Measurements from ENCODE around the gene SESN3. TPM values are rescaled to one million over a fixed set of nuclear protein-coding genes. Genes with fewer than 3 reads are reported as not detected.
"Not testable (repeated sequence)": the region's sequence is repeated elsewhere in the genome, so short reads cannot be mapped to it uniquely, and the experiment has no call there.

Gene SESN3
- total RNA-seq, 1 donor from 2014 or later: 59.7 TPM

DNA sequence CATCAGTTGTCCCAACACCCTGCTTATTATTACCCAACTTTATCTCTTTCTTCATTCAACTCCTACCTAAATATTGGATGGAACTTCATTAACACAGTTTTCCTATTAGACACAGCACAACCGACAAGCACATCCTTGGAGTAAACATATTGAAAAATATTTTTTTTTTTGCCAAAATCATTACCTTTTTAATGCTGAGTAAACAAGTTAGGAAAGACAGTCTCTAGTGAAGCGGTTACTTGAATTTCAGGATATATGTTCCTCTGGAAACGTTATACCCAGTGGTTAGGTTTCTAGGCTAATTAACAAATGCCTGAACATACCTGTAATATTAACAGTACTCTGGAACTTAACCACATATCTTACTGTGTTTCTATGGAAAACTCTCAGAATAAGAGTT lies 11.4 kb downstream of the SESN3 start:
- no peak for DNase-seq (ENCODE audit: low spot score)

DNA sequence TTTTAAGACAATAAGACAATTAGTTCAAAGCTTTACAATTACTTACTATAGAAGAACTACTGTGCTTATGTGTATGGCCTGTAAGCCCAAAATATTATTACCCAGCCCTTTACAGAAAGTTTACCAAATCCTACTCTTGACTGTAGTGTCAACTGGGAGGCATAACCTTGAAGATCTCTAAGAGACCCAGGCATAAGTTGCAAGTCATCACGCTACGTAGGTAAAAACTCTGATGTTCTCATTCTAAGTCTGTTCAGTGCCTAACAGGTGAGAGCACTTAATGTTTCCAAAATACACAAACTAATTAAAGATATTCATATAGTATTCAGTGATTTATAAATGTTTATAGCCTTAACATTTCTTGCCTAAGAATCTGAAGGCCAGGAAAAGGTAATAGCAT lies 12.9 kb downstream of the SESN3 start:
- DNase-seq (ENCODE audit: low spot score): no peak

- DNase-seq (ENCODE audit: low spot score): no peak
Observed at GRCh38 chr11:95212609-95213008, 18.4 kb downstream of the SESN3 start.

GRCh38 chr11:95209535-95209934 lies 21.5 kb downstream of the SESN3 start:
- not testable (repeated sequence) for DNase-seq (ENCODE audit: low spot score)

DNA sequence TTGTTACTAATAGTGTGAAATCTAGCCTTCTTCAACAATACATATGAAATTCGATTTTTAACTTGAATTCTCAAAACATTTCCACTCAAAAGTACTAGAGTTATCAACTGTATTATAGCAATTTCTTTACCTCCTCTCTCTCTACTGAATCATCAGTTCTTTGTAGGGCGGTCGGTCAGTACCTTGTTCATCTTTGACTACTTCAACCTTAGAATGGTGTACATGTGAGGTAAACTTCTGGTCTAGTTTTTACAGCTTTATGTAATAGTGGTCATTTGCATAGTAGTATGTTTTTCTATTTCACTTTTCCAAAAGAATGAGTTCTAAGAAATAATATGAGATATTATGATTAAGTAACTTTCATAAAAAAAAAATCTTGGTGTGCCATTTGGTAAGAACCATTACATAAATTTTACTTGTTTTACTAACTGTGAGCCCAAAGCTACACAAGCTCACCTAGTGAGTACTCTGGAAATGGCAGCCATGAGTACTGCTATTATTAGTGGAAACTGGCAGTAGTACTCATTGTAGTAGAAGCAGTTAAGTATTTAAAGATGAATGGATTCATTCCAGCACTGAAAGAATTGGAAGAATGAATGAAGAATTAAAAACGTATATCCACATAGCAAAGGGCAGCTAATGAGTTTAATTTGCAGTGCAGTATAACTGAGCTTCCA lies 30.1 kb downstream of the SESN3 start:
- DNase-seq (ENCODE audit: low spot score): no peak

- no peak for DNase-seq (ENCODE audit: low spot score)
Observed at GRCh38 chr11:95195831-95196230, 35.2 kb downstream of the SESN3 start.

DNA sequence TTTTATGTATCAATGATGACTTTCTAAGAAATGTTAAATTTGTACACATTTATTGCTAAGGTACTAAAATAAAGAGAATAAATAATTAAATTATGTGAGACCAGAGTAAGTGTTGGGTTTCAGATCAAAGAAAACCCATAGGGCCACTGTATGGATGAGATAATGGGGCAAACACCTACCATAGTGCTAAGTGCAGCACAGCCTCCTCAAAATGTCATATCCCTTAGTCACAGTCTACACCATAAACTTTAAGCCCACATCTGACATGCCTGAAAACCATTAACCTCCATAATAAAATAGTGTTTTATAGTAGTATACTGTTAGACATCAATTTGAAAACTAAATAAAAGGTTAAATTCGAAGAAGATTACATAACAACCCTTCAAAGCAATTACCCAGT lies 37.5 kb downstream of the SESN3 start:
- DNase-seq (ENCODE audit: low spot score): no peak

DNA sequence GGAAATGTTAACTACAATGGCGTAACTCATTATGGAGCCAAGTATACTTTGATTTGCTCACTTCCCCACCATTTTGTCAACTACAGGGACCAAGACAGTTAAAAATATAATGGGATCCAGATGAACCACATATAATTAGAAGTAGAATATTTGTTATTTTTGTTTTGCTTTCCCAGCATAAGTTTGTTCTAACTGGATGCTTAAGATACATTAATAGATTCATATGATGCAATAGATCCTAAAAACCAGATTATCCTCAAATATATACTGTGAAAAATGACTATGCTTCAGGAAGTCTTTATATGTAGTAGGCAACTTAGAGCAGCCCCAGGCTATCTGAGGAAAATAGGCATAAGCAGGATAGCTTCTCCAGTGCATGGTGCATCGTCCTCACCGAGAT lies 38.3 kb downstream of the SESN3 start:
- DNase-seq (ENCODE audit: low spot score): no peak

DNA sequence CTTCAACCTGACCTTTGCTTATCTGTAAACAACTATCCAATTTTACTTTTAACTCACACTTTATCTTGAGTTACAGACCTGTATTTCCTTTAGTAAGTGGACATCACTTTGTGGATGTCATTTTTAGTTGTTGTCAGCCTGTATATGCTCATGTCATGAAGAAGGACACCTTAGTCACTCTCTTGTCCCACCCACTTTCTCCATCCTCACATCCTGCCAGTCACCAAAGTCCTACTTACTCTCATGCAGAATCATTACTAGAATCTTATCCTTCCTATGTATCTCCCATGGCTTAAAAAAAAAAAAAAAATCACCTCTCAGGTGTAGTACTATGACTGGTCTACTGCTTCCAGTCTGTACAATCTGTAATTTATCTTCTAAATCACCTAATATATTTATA lies 43.3 kb downstream of the SESN3 start:
- DNase-seq (ENCODE audit: low spot score): no peak

DNA sequence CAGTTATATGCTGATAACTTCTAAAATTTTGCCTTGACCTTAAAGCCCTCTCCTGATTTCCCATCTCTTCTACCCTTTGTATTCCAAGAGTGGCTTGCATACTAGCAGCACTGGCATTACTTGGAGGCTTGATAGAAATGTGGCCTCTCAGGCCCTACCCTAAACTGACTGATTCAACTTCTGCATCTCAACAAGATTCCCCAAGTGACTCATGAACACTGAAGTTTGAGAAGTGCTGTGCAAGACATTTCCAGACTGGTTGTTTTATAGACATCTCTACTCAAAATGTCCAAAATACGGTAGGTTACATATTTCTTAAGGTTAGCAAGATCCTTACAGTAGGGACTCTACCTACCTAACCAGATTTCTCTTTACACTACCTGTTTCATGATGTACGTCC lies 48.6 kb downstream of the SESN3 start:
- DNase-seq (ENCODE audit: low spot score): no peak

DNA sequence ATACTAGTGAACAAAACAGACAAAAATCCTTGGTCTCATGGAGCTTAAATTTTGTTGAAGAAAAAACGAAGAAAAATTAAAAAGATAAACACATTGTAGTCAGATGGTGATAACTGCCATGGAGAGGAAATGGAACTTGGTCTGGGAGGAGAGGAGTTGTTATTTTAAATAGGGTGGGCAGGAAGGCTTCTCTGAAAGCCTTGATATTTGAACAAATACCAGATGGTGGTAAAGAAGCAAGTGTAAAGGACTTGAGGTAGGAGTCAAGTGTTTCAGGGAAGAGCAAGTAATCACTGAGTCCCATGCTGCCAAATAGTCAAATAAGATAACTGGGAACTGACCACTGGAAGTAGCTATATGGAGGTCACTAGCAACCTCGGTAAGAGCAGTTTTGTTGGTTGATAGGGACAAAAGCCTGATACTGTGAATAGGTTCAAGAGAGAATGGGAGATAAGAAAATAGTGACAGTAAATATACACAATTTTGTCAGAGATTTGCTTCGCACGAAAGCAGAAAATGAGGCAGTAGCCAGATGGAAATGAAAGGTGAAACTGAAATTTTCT lies 55.1 kb downstream of the SESN3 start:
- DNase-seq (ENCODE audit: low spot score): no peak

DNA sequence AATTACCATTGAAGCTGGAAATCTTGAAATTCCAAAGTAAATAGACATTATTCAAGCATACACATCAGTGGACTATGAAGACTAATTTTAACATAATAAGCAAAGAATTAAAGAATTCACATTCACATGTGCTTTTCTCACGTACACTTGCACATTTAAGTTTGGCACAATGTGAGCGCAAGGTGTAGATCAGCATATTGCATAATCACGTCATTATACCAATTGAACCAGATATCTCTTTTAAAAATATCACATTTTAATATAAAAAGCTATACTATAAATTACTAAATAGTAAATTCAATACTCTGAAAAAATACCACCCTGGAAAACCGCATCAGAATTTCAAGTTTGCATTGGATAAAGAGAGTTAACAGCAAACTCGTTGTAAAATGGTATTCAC lies 60.7 kb downstream of the SESN3 start:
- no peak for DNase-seq (ENCODE audit: low spot score)

- DNase-seq (ENCODE audit: low spot score): no peak
Observed at GRCh38 chr11:95166781-95167180, 64.2 kb downstream of the SESN3 start.

DNA sequence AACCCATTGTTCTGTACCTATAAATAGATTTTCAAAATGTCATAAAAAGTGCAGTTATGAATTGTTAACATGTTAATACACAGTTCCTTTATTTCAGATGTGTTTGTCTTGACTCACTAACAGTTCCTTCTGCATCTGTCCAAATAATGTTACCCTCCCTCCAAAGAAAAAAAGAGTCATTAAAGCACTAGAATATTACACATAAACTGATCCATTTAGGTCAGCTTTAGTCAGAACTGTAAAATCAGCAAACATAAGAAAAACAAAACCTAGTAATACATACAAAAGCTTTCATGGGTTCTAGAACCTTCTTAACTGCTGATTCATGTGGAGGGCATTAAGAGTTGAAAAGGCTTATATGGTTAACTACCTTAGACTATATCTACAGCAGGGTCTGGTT lies 65.4 kb downstream of the SESN3 start:
- no peak for DNase-seq (ENCODE audit: low spot score)

GRCh38 chr11:95163106-95163505 lies 67.9 kb downstream of the SESN3 start:
- no peak for DNase-seq (ENCODE audit: low spot score)

GRCh38 chr11:95161248-95161647 lies 69.8 kb downstream of the SESN3 start:
- DNase-seq (ENCODE audit: low spot score): no peak

GRCh38 chr11:95157824-95158223 lies 73.2 kb downstream of the SESN3 start:
- DNase-seq (ENCODE audit: low spot score): no peak

DNA sequence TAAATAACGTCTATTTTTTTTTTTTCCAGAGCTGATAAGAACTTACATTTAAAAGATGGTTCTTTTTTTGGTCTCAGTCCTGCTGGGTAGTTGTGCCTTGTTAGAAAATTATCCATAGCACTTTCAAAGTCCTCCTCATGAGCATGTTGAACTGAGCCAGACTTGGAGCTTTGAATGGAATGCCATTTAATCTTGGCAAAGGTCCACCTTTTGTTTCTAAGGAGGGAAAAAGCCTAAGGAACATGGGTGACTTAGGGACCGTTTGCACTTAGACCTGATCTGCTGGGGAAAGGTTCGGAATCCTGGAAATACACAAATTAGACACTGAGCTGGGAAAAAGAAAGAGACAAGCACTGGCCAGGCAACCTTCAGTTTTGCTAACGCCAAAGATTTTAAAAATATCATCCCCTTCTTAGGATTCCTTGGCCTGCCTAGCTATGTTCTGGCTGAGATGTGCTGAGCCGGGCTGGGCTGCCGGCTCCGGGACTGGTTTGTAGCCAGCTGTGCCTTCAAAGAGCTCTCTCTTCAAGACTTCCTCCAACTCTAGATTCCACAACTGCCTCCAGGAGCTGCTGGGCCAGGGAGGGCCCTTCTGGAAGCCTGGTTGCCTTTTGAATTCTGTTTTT lies 74.0 kb downstream of the SESN3 start:
- peak; percentile 72 for DNase-seq (ENCODE audit: low spot score)

DNA sequence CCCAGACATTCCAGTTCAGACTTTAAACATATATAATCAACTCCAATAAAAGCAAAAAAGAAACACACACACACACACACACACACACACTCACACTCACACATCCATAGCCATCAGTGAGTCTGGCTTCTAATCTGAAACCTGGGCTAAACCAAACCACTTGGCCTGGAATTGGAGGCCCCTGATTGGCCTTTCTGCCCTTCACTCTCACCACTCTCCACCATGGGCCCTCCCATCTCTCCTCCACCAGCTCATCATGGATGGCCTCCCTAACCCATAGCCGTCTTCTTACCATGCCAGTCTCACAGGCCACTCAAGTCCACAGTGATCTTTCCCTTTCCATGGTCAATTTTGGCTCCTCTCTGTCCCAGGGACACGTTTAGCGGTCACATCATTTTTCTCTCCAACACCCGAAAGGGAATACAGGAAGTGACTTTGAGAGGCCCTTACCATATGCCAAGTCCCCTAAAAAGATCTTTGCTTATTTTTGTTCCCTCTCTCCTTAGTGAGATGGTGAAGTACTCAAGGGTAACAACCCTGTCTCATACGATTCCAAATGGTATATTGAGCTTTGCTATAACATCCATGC lies 74.8 kb downstream of the SESN3 start:
- DNase-seq (ENCODE audit: low spot score): no peak

DNA sequence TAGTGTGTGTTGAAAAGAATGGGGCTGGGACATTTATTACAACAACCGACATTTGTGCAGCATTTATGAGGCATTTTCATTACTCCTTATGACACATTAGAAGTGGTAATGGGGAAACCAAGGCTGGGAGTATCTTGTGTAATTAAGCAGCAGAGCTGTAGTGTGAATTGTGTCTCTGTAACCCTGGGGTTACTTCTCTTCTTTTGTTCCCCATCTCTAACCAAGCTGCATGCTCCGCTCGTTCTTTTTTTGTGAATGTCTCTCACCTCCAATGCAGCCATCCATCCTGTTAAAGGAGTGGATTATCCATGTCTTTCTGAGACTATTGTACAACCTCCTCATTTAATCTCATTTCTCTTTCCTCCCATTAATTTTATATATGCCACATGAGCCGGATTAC lies 75.6 kb downstream of the SESN3 start:
- DNase-seq (ENCODE audit: low spot score): no peak

- DNase-seq (ENCODE audit: low spot score): peak; percentile 63
Observed at GRCh38 chr11:95154514-95154913, 76.5 kb downstream of the SESN3 start.

DNA sequence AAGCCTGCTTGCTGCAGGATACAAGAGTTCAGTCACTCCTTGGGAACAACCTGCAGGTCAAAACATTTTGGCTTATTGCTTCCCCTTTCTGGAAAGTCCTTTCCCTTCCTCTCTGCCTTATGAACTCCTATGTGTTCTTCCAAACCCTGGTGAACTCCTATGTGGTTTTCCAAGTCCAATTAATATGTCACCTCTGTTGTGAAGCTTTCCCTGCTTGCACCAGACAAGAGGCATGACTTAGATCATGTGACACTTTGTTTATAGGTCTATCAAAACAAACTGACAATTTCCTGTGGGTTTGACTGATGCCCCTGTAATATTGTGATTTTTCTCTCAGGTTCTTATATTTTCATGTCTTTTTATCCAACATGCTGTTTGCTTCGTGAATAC lies 77.2 kb downstream of the SESN3 start:
- no peak for DNase-seq (ENCODE audit: low spot score)

Data from umbilical cord (tissue), 2 donors.